Smooth muscle cell (in vitro differentiated cells): ENCODE results near the gene AHRR. TPM values are rescaled to one million over a fixed set of nuclear protein-coding genes. Genes with fewer than 3 reads are reported as not detected.

ENCODE experiments used
- DNase-seq: peaks from one replicate; lab custom pipeline; 2025; ENCODE audit not compliant: unreplicated experiment; lab: John Stamatoyannopoulos, UW
- H2AFZ ChIP-seq: fragments of 200-600 bp; sonication (generic); 2 replicates; pipeline ENCODE4 v1.6.0; 2016; ENCODE audit warnings: antibody characterized with exemption, low read depth, mild to moderate bottlenecking
- H3F3A ChIP-seq: fragments of 200-600 bp; sonication (generic); 2 replicates; pipeline ENCODE4 v1.6.0; 2017; ENCODE audit warnings: antibody characterized with exemption, low read depth
- H3K27ac ChIP-seq: fragments of 200-600 bp; sonication (generic); 2 replicates; pipeline ENCODE4 v1.5.1; 2016; ENCODE audit warnings: low read depth, mild to moderate bottlenecking
- H3K27me3 ChIP-seq: fragments of 200-600 bp; sonication (generic); 2 replicates; pipeline ENCODE4 v1.6.1; 2016; ENCODE audit warnings: low read depth, mild to moderate bottlenecking
- H3K36me3 ChIP-seq: fragments of 200-600 bp; sonication (generic); 2 replicates; pipeline ENCODE4 v1.5.1; 2016; ENCODE audit warnings: low read depth
- H3K4me1 ChIP-seq: fragments of 200-600 bp; sonication (generic); 2 replicates; pipeline ENCODE4 v1.5.1; 2016; ENCODE audit warnings: low read depth
- H3K4me2 ChIP-seq: fragments of 200-600 bp; sonication (generic); 2 replicates; pipeline ENCODE4 v1.6.0; 2016; ENCODE audit warnings: mild to moderate bottlenecking
- H3K4me3 ChIP-seq: fragments of 200-600 bp; sonication (generic); 2 replicates; pipeline ENCODE4 v1.5.1; 2016; ENCODE audit warnings: mild to moderate bottlenecking
- H3K79me2 ChIP-seq: fragments of 200-600 bp; sonication (generic); 2 replicates; pipeline ENCODE4 v1.6.0; 2016; ENCODE audit warnings: low read depth, mild to moderate bottlenecking
- H3K9ac ChIP-seq: fragments of 200-600 bp; sonication (generic); 2 replicates; pipeline ENCODE4 v1.6.0; 2016; ENCODE audit warnings: low read depth
- H3K9me3 ChIP-seq: fragments of 200-600 bp; sonication (generic); replicated peaks from 2 replicates; pipeline ENCODE4 v1.5.1; 2016; ENCODE audit warnings: low read depth
- H4K20me1 ChIP-seq: fragments of 200-600 bp; sonication (generic); 2 replicates; pipeline ENCODE4 v1.6.0; 2016; ENCODE audit warnings: low read depth
- WGBS: methylation state at CpG from one replicate; pipeline ENCODE4 v1.1.7; 2016; ENCODE audit warnings: low lambda C conversion rate; 5-methylcytosine and 5-hydroxymethylcytosine counted together
- polyA plus RNA-seq: library from polyadenylated mRNA; unstranded; fragments of >200 nt; fragmentation: Nextera tagmentation; extraction: Ambion mirVana; gene quantifications from 2 replicates; pipeline ENCODE4 v1.2.1, GENCODE V29; 2016
- total RNA-seq: library from RNA; depleted of rRNA; stranded (reverse); fragments of >200 nt; gene quantifications from 2 replicates; pipeline ENCODE4 v1.2.3, GENCODE V29; 2014
- TF ChIP-seq, protein P1 (sequence below): fragments of 200-600 bp; sonication (generic); IDR thresholded peaks from 2 replicates; pipeline ENCODE4 v1.5.1; 2017; ENCODE audit warnings: borderline replicate concordance, mild to moderate bottlenecking, antibody characterized with exemption; ENCODE audit not compliant: insufficient read depth, poor library complexity, severe bottlenecking

Gene AHRR
- total and polyA plus RNA-seq, 2 experiments from 2014 or later = 14.4 to 18.2 TPM

DNA sequence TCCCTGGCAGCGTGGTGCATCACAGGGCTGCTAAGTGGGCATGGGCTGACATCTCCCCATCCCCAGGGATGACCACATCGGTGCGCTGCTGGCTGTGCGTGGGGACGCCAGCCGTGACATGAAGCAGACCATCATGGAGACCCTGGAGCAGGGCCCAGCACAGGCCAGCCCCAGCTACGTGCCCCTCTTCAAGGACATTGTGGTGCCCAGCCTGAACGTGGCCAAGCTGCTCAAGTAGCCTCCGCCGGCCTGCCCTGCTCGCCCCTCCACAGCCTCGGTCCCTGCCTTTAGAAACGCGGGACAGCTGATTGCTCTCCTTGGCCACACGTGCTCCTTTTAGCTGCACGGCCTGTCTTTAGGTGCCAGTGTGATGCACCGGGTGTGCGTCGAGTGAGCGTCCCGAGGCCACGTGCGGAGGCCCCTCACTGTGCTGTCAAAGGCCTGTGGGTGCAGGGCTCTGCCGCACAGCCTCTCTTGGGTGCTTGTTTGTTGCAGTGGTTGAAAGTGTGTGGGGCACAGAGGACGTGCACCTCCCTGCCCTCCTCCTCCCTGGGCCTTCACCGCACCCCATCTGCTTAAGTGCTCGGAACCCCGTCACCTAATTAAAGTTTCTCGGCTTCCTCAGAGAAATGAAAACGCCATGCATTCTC lies 145.3 kb downstream of the AHRR start:
- TF ChIP-seq, protein P1, sequence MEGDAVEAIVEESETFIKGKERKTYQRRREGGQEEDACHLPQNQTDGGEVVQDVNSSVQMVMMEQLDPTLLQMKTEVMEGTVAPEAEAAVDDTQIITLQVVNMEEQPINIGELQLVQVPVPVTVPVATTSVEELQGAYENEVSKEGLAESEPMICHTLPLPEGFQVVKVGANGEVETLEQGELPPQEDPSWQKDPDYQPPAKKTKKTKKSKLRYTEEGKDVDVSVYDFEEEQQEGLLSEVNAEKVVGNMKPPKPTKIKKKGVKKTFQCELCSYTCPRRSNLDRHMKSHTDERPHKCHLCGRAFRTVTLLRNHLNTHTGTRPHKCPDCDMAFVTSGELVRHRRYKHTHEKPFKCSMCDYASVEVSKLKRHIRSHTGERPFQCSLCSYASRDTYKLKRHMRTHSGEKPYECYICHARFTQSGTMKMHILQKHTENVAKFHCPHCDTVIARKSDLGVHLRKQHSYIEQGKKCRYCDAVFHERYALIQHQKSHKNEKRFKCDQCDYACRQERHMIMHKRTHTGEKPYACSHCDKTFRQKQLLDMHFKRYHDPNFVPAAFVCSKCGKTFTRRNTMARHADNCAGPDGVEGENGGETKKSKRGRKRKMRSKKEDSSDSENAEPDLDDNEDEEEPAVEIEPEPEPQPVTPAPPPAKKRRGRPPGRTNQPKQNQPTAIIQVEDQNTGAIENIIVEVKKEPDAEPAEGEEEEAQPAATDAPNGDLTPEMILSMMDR = no peak
- H3K27ac ChIP-seq = no peak overlapping the region
- peaks cover 8% of the 10 kb centered on the region for H3K79me2 ChIP-seq
- peaks cover under 1% of the 10 kb centered on the region for H3K4me1 ChIP-seq
- H4K20me1 ChIP-seq = no peaks in the 10 kb centered on the region
- no peak overlapping the region for H3K4me3 ChIP-seq
- H3K4me2 ChIP-seq = no peak overlapping the region
- 96% methylated on average over 30 of the region's 30 CpGs for WGBS
- DNase-seq = no peak
- peaks cover 8% of the 10 kb centered on the region for H3K36me3 ChIP-seq
- H3K9ac ChIP-seq = no peak overlapping the region
- no peaks in the 10 kb centered on the region for H3K27me3 ChIP-seq
- no peaks in the 10 kb centered on the region for H3F3A ChIP-seq
- no peaks in the 10 kb centered on the region for H3K9me3 ChIP-seq
- H2AFZ ChIP-seq = no peak overlapping the region

DNA sequence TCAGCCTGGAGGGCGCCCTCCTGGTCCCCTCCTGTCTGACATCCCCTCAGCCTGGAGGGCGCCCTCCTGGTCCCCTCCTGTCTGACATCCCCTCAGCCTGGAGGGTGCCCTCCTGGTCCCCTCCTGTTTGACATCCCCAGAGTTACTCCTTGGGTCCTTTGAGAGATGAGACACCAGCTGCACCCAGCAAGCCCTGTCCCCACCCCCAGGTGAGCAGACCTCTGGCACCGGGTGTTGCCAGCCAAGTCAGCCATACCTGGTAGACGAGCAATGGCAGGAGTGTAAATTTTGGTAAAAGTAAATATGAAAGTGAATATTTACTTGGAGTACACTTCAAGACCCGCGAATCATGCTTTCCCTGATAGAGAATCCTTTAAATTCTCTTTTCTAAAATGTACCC lies 146.9 kb downstream of the AHRR start:
- H3K27ac ChIP-seq = no peak overlapping the region
- TF ChIP-seq, protein P1 = no peak
- no peak overlapping the region for H3K9ac ChIP-seq
- peaks cover 14% of the 10 kb centered on the region for H3K79me2 ChIP-seq
- H3K4me3 ChIP-seq = no peak overlapping the region
- H4K20me1 ChIP-seq = peaks cover 3% of the 10 kb centered on the region
- no peaks in the 10 kb centered on the region for H3K27me3 ChIP-seq
- WGBS = 96% methylated on average over 4 of the region's 6 CpGs
- no peaks in the 10 kb centered on the region for H3F3A ChIP-seq
- DNase-seq = no peak
- peaks cover 7% of the 10 kb centered on the region for H3K4me1 ChIP-seq
- no peaks in the 10 kb centered on the region for H3K9me3 ChIP-seq
- H2AFZ ChIP-seq = no peak overlapping the region
- peaks cover 3% of the 10 kb centered on the region for H3K36me3 ChIP-seq
- no peak overlapping the region for H3K4me2 ChIP-seq

DNA sequence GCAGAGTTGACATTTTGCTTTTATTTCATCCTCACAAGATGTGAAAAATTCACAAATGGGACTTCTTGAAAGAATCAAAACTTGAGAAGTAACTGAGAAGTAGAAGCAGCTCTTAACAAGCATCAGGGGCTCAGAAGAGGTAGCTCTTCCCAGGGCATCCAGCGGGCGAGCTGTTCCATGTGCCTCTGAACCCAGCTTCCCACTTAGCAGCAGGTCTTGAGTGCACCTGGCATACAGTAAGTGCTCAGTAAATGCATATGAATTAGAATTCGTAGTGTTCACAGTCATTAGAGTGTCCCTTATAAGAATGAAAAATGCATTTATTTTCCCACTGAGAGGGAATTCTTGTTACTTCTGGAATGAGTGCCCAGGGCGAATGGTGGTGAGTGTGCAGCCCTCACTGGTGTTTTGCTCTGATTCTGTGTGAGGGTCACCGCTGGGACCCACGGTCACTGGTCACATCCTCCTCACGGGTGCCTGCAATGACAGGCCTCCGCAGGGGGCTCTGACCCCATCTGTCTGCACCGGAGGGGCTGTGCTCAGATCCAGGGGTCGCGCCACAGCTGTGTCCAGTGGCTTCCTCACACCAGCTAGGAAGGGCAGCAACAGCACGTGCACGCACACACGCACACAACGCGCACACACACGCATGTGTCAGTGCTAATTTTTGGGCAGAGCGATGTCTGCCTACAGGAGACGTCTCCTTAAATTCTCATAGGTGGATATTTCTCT lies 148.4 kb downstream of the AHRR start:
- Histone ChIP-seq H3K27ac (no peak overlapping the region), H3K9me3 (no peaks in the 10 kb centered on the region), H3F3A (no peaks in the 10 kb centered on the region), H3K79me2 (peaks cover 14% of the 10 kb centered on the region), H3K27me3 (peaks cover 3% of the 10 kb centered on the region), H2AFZ (no peak overlapping the region), H3K36me3 (no peaks in the 10 kb centered on the region), H3K4me2 (no peak overlapping the region), H4K20me1 (peaks cover 14% of the 10 kb centered on the region), H3K4me1 (peaks cover 13% of the 10 kb centered on the region), H3K9ac (no peak overlapping the region), H3K4me3 (no peak overlapping the region)
- no peak for DNase-seq
- TF ChIP-seq, protein P1 = no peak
- 96% methylated on average over 19 of the region's 19 CpGs for WGBS
